HG02943 (cell line): ENCODE data around the gene ZNF367.

ENCODE experiments used
- ATAC-seq: cut with Tn5 transposase; IDR thresholded peaks from one replicate; pipeline ENCODE4 v1.9.1; 2021; ENCODE audit warnings: mild to moderate bottlenecking, low read depth, moderate library complexity; ENCODE audit not compliant: unreplicated experiment

The ZNF367 gene

GRCh38 chr9:96418083-96418919 is at the start of gene ZNF367:
Gene ZNF367 (minus strand): TSS chr9:96418370. CDS start chr9:96418032, 338 bp downstream.
- ATAC-seq: peak; percentile 62

GRCh38 chr9:96467784-96468183 is 49.6 kb upstream of the ZNF367 start:
- no peak for ATAC-seq

- ATAC-seq: no peak
Observed at GRCh38 chr9:96464426-96464825, 46.3 kb upstream of the ZNF367 start.

- no peak for ATAC-seq
Observed at GRCh38 chr9:96462541-96462940, 44.4 kb upstream of the ZNF367 start.

- ATAC-seq: no peak
Observed at GRCh38 chr9:96461336-96461735, 43.2 kb upstream of the ZNF367 start.

GRCh38 chr9:96460882-96461281 is 42.7 kb upstream of the ZNF367 start:
- no peak for ATAC-seq

GRCh38 chr9:96460470-96460869 is 42.3 kb upstream of the ZNF367 start:
- no peak for ATAC-seq

- no peak for ATAC-seq
Observed at GRCh38 chr9:96459268-96460007, 41.3 kb upstream of the ZNF367 start.

- no peak for ATAC-seq
Observed at GRCh38 chr9:96458226-96458625, 40.1 kb upstream of the ZNF367 start.

- ATAC-seq: no peak
Observed at GRCh38 chr9:96457266-96457665, 39.1 kb upstream of the ZNF367 start.

- no peak for ATAC-seq
Observed at GRCh38 chr9:96453625-96454024, 35.5 kb upstream of the ZNF367 start.

GRCh38 chr9:96450613-96451528 is 32.7 kb upstream of the ZNF367 start:
- ATAC-seq: no peak

- ATAC-seq: peak; percentile 92
Observed at GRCh38 chr9:96449845-96450612, 31.9 kb upstream of the ZNF367 start, which contains the start of gene HABP4. Gene HABP4 (plus strand): TSS chr9:96450169. CDS start chr9:96450280, 111 bp downstream.

GRCh38 chr9:96449523-96449844 is 31.3 kb upstream of the ZNF367 start:
- peak; percentile 32 for ATAC-seq

- no peak for ATAC-seq
Observed at GRCh38 chr9:96448546-96449170, 30.5 kb upstream of the ZNF367 start.

GRCh38 chr9:96447406-96447805 is 29.2 kb upstream of the ZNF367 start:
- ATAC-seq: no peak

- no peak for ATAC-seq
Observed at GRCh38 chr9:96442491-96442890, 24.3 kb upstream of the ZNF367 start.

GRCh38 chr9:96441798-96442445 is 23.8 kb upstream of the ZNF367 start:
- no peak for ATAC-seq

- no peak for ATAC-seq
Observed at GRCh38 chr9:96440671-96441199, 22.6 kb upstream of the ZNF367 start.
